Endothelial cell of umbilical vein (primary cell): ENCODE results near the gene GPAT3. TPM values are rescaled to one million over a fixed set of nuclear protein-coding genes. Genes with fewer than 3 reads are reported as not detected.

Source experiments
- BruUV-seq: library from RNA; stranded (reverse); fragments of 400-500 nt; replicated peaks from 2 replicates; lab custom pipeline; 2021; lab: Mats Ljungman, UMichigan
- CTCF ChIA-PET: fragments of 300-600, 350-600 bp; sonication (Branson Sonifier 250); formaldehyde crosslinking; loops from one replicate; lab custom pipeline; 2021; ENCODE audit warnings: antibody characterized with exemption, inconsistent platforms; lab: Charles Lee
- POLR2A ChIA-PET: fragments of 300-600, 350-600 bp; sonication (Branson Sonifier 250); formaldehyde crosslinking; loops from one replicate; lab custom pipeline; 2021; ENCODE audit warnings: antibody characterized with exemption, inconsistent platforms; lab: Charles Lee
- DNase-seq: peaks from one replicate; pipeline ENCODE4 v3.0.0-alpha.2; 2011; ENCODE audit warnings: low read depth, low spot score
- FAIRE-seq: peaks from 2 replicates; lab custom pipeline; 2011; peaks lifted over from hg19 to GRCh38; lab: Jason Lieb, UNC
- H2AFZ ChIP-seq: 2 replicates; pipeline ENCODE4 v1.6.0; 2012; ENCODE audit warnings: low read depth, low read length, control low read depth, inconsistent platforms
- H3K27ac ChIP-seq: 2 replicates; pipeline ENCODE4 v1.5.1; 2011; ENCODE audit warnings: low read depth, mild to moderate bottlenecking, control low read depth, low read length, moderate library complexity; ENCODE audit not compliant: insufficient read depth
- H3K27me3 ChIP-seq, 2 experiments: 2 replicates each; pipeline versions ENCODE4 v1.6.0 to v1.6.1; 2011; ENCODE audit warnings: low read length in 2 of 2, mixed read lengths in 1 of 2; ENCODE audit not compliant: control insufficient read depth in 2 of 2, insufficient read depth in 2 of 2
- H3K36me3 ChIP-seq, 2 experiments: 2 replicates in 1 of 2; 3 replicates in 1 of 2; pipeline ENCODE4 v1.5.1; 2011; ENCODE audit warnings: low read length in 2 of 2, mild to moderate bottlenecking in 1 of 2, moderate library complexity in 1 of 2; ENCODE audit not compliant: control insufficient read depth in 2 of 2, insufficient read depth in 2 of 2; ENCODE audit errors: extremely low read depth in 1 of 2
- H3K4me1 ChIP-seq: 3 replicates; pipeline ENCODE4 v1.5.1; 2011; ENCODE audit warnings: mild to moderate bottlenecking, low read length; ENCODE audit not compliant: control insufficient read depth, insufficient read depth; ENCODE audit errors: extremely low read depth
- H3K4me2 ChIP-seq: 2 replicates; pipeline ENCODE4 v1.6.1; 2011; ENCODE audit warnings: low read length, control low read depth, mixed read lengths; ENCODE audit not compliant: insufficient read depth
- H3K4me3 ChIP-seq, 3 experiments: fragments of 200-600 bp in 1 of 3; sonication (generic), shearing (Covaris generic) in 1 of 3; replicated peaks in 1 of 3; 2 replicates each; pipeline ENCODE4 v1.5.1; 2011 to 2016; ENCODE audit warnings: control low read depth in 3 of 3, low read length in 3 of 3, mild to moderate bottlenecking in 2 of 3, inconsistent platforms in 1 of 3, low read depth in 1 of 3, moderate library complexity in 1 of 3; ENCODE audit not compliant: insufficient read depth in 1 of 3
- H3K79me2 ChIP-seq: 2 replicates; pipeline ENCODE4 v1.6.0; 2012; ENCODE audit warnings: low read length, inconsistent platforms; ENCODE audit not compliant: control insufficient read depth, insufficient read depth
- H3K9ac ChIP-seq: replicated peaks from 2 replicates; pipeline ENCODE3; 2011; ENCODE audit warnings: low read length, control low read depth; ENCODE audit not compliant: insufficient read depth; ENCODE audit errors: extremely low read depth
- H3K9me1 ChIP-seq: replicated peaks from 3 replicates; pipeline ENCODE4 v1.6.0; 2011; ENCODE audit warnings: mild to moderate bottlenecking, low read length; ENCODE audit not compliant: control insufficient read depth, insufficient read depth; ENCODE audit errors: extremely low read depth
- H3K9me3 ChIP-seq: replicated peaks from 2 replicates; pipeline ENCODE4 v1.5.1; 2012; ENCODE audit warnings: low read length, inconsistent platforms; ENCODE audit not compliant: control insufficient read depth, insufficient read depth
- H4K20me1 ChIP-seq: replicated peaks from 2 replicates; pipeline ENCODE3; 2011; ENCODE audit warnings: mild to moderate bottlenecking, low read length; ENCODE audit not compliant: control insufficient read depth, insufficient read depth; ENCODE audit errors: extremely low read depth
- CTCF ChIP-seq, 2 donors: IDR thresholded peaks; 1 replicate in 1 of 2; 2 replicates in 1 of 2; pipeline ENCODE4 v1.5.1; 2011; ENCODE audit warnings: low read length in 2 of 2, mild to moderate bottlenecking in 2 of 2, moderate library complexity in 2 of 2, control low read depth in 1 of 2, inconsistent platforms in 1 of 2, low read depth in 1 of 2; ENCODE audit not compliant: insufficient read depth in 1 of 2; ENCODE audit errors: extremely low read depth in 1 of 2
- EZH2 ChIP-seq: IDR thresholded peaks from 2 replicates; pipeline ENCODE4 v1.6.1; 2012; ENCODE audit warnings: borderline replicate concordance, low read depth, mild to moderate bottlenecking, moderate library complexity, low read length, inconsistent platforms; ENCODE audit not compliant: severe bottlenecking
- FOS ChIP-seq: IDR thresholded peaks from 2 replicates; pipeline ENCODE4 v1.6.1; 2011; ENCODE audit warnings: mild to moderate bottlenecking, low read length, moderate library complexity, borderline replicate concordance; ENCODE audit not compliant: insufficient read depth
- GATA2 ChIP-seq: IDR thresholded peaks from 2 replicates; pipeline ENCODE4 v1.7.0; 2011; ENCODE audit warnings: low read depth, mild to moderate bottlenecking, moderate library complexity, mixed read lengths, low read length; ENCODE audit not compliant: insufficient read length, insufficient read depth
- JUN ChIP-seq: IDR thresholded peaks from 2 replicates; pipeline ENCODE4 v1.6.1; 2011; ENCODE audit warnings: borderline replicate concordance, low read depth; ENCODE audit not compliant: insufficient read length, insufficient read depth
- MAX ChIP-seq: IDR thresholded peaks from 2 replicates; pipeline ENCODE4 v1.6.1; 2011; ENCODE audit not compliant: insufficient read depth, insufficient read length
- MYC ChIP-seq: IDR thresholded peaks from one replicate; pipeline ENCODE4 v1.6.1; 2011; ENCODE audit warnings: mild to moderate bottlenecking, low read depth, low read length
- POLR2A ChIP-seq: IDR thresholded peaks from 2 replicates; pipeline ENCODE4 v1.6.1; 2012; ENCODE audit warnings: low read depth, mild to moderate bottlenecking, control low read depth, low read length
- POLR2AphosphoS5 ChIP-seq: IDR thresholded peaks from 2 replicates; pipeline ENCODE4 v1.6.1; 2012; ENCODE audit warnings: low read depth, mild to moderate bottlenecking, control low read depth, low read length, moderate library complexity; ENCODE audit not compliant: insufficient read depth
- dilution Hi-C: fragments of 300-500 bp; cut with MboI; formaldehyde crosslinking; loops from one replicate; pipeline ENCODE4 v1.15.0; 2019; ENCODE audit warnings: low sequenced_read_pairs; ENCODE audit not compliant: extremely low pct_ligation_motif_present
- intact Hi-C: fragments of 100-400 bp; cut with micrococcal nuclease; formaldehyde crosslinking; loops from one replicate; pipeline ENCODE4 v1.10.0; 2022
- polyA plus RNA-seq, 4 experiments: library from polyadenylated mRNA; depleted of rRNA in 3 of 4; stranded (reverse) in 3 of 4; unstranded in 1 of 4; fragments of >200 nt; gene quantifications; 2 replicates each; pipeline versions ENCODE4 v1.2.1 to v1.2.3, GENCODE V29; 2011 to 2012; ENCODE audit warnings: missing spikeins in 1 of 4
- total RNA-seq: library from RNA; stranded (reverse); gene quantifications from 2 replicates; pipeline ENCODE4 v1.2.3, GENCODE V29; 2021

GPAT3 gene
- total and polyA plus RNA-seq, 2 donors (not counting 3 experiments of a cell fraction or from before 2014, with no cell fraction given) = 0.36 to 2.1 TPM

GRCh38 chr4:83581411-83582288 lies 45.7 kb downstream of the GPAT3 start:
- no peaks in the 10 kb centered on the region for H3K9me3 ChIP-seq
- no peak for TF ChIP-seq JUN
- no peak for TF ChIP-seq MYC
- H3K36me3 ChIP-seq = no peaks in the 10 kb centered on the region
- no peaks in the 10 kb centered on the region for H4K20me1 ChIP-seq
- no peaks in the 10 kb centered on the region for H3K4me1 ChIP-seq
- dilution Hi-C loops (no loop called here), intact Hi-C loops (no loop called here)
- no peak overlapping the region for H3K4me3 ChIP-seq
- no peaks in the 10 kb centered on the region for H3K27me3 ChIP-seq
- no peaks in the 10 kb centered on the region for H3K9me1 ChIP-seq
- no peak for FAIRE-seq
- ChIA-PET CTCF (interaction anchor here (0.6 to 1.6 kb wide), 4 partner anchors 16 to 73 kb away, joined by 3 to 4 read pairs (median 3); no protein-coding TSS in a partner anchor), POLR2A (no interaction called here)
- no peak overlapping the region for H2AFZ ChIP-seq
- no peak for DNase-seq
- no peak overlapping the region for H3K9ac ChIP-seq
- H3K4me2 ChIP-seq = no peak overlapping the region
- H3K27ac ChIP-seq = no peak overlapping the region
- no peaks in the 10 kb centered on the region for H3K79me2 ChIP-seq
- no TSS peak for BruUV-seq

GRCh38 chr4:83582289-83582785 lies 46.4 kb downstream of the GPAT3 start:
- intact Hi-C loops (no loop called here), dilution Hi-C loops (no loop called here)
- TF ChIP-seq MYC (no peak), GATA2 (no peak), EZH2 (no peak), CTCF (IDR thresholded peaks at IDR 0.05; ENCODE audit: extremely low read depth in 1 of 2, insufficient read depth in 1 of 2, low read depth in 1 of 2, low read length in 2 of 2) (no peak), JUN (no peak), MAX (no peak), FOS (no peak), POLR2AphosphoS5 (no peak), POLR2A (no peak)
- no peak for FAIRE-seq
- H2AFZ ChIP-seq = peak overlapping the region; percentile 67
- H3K27ac ChIP-seq = no peak overlapping the region
- ChIA-PET POLR2A (no interaction called here), CTCF (interaction anchor here (1.2 to 1.6 kb wide), 4 partner anchors 10 to 74 kb away, joined by 3 to 4 read pairs (median 3); no protein-coding TSS in a partner anchor)
- no peaks in the 10 kb centered on the region for H4K20me1 ChIP-seq
- H3K79me2 ChIP-seq = no peaks in the 10 kb centered on the region
- no peak overlapping the region for H3K4me3 ChIP-seq
- H3K9me1 ChIP-seq = no peaks in the 10 kb centered on the region
- no peaks in the 10 kb centered on the region for H3K36me3 ChIP-seq
- no peak overlapping the region for H3K9ac ChIP-seq
- H3K4me1 ChIP-seq = no peaks in the 10 kb centered on the region
- DNase-seq = peak; percentile 69
- H3K4me2 ChIP-seq = no peak overlapping the region
- H3K27me3 ChIP-seq = no peaks in the 10 kb centered on the region
- BruUV-seq = no TSS peak
- H3K9me3 ChIP-seq = no peaks in the 10 kb centered on the region
